NCI-H1694 (cell line): Measurements from ENCODE around the gene SLAMF1.
"Not testable (repeated sequence)": the region's sequence is repeated elsewhere in the genome, so short reads cannot be mapped to it uniquely, and the experiment has no call there.

Experiments used
- DNase-seq: peaks from one replicate; lab custom pipeline; 2025; lab: John Stamatoyannopoulos, UW

SLAMF1 gene

GRCh38 chr1:160597705-160598104 lies 49.1 kb downstream of the SLAMF1 start:
- DNase-seq: no peak

GRCh38 chr1:160597051-160597450 lies 49.8 kb downstream of the SLAMF1 start:
- no peak for DNase-seq

- DNase-seq: no peak
These were observed 56.4 kb downstream of the SLAMF1 start for GRCh38 chr1:160590488-160590887.

- DNase-seq: no peak
These were observed 58.4 kb downstream of the SLAMF1 start for GRCh38 chr1:160588468-160588867.

GRCh38 chr1:160584784-160585183 lies 62.1 kb downstream of the SLAMF1 start:
- DNase-seq: no peak

GRCh38 chr1:160582976-160583375 lies 63.9 kb downstream of the SLAMF1 start:
- not testable (repeated sequence) for DNase-seq

- no peak for DNase-seq
These were observed 64.9 kb downstream of the SLAMF1 start for GRCh38 chr1:160581961-160582360.

GRCh38 chr1:160580221-160580812 lies 66.5 kb downstream of the SLAMF1 start:
- no peak for DNase-seq

- no peak for DNase-seq
These were observed 67.6 kb downstream of the SLAMF1 start, which contains the start of gene CD84 for GRCh38 chr1:160579216-160579701. CD84 (minus strand) TSS chr1:160579496; CDS start chr1:160579437, 59 bp downstream.

GRCh38 chr1:160578525-160579191 lies 68.2 kb downstream of the SLAMF1 start:
- DNase-seq: no peak

GRCh38 chr1:160578175-160578524 lies 68.7 kb downstream of the SLAMF1 start:
- DNase-seq: no peak

- no peak for DNase-seq
These were observed 69.2 kb downstream of the SLAMF1 start for GRCh38 chr1:160577671-160578070.

- no peak for DNase-seq
These were observed 70.0 kb downstream of the SLAMF1 start for GRCh38 chr1:160576884-160577283.

GRCh38 chr1:160576390-160576789 lies 70.5 kb downstream of the SLAMF1 start:
- no peak for DNase-seq

- DNase-seq: no peak
These were observed 71.7 kb downstream of the SLAMF1 start for GRCh38 chr1:160575112-160575664.

- DNase-seq: no peak
These were observed 76.0 kb downstream of the SLAMF1 start for GRCh38 chr1:160570840-160571239.

GRCh38 chr1:160569806-160570205 lies 77.0 kb downstream of the SLAMF1 start:
- DNase-seq: no peak

GRCh38 chr1:160567858-160568682 lies 78.8 kb downstream of the SLAMF1 start:
- DNase-seq: no peak

GRCh38 chr1:160567341-160567740 lies 79.5 kb downstream of the SLAMF1 start:
- DNase-seq: no peak

- no peak for DNase-seq
These were observed 81.3 kb downstream of the SLAMF1 start for GRCh38 chr1:160565564-160565963.

- DNase-seq: not testable (repeated sequence)
These were observed 83.6 kb downstream of the SLAMF1 start for GRCh38 chr1:160563230-160563629.

- DNase-seq: not testable (repeated sequence)
These were observed 84.1 kb downstream of the SLAMF1 start for GRCh38 chr1:160562745-160563144.
